ENCODE results near the gene TTLL5.

DNA sequence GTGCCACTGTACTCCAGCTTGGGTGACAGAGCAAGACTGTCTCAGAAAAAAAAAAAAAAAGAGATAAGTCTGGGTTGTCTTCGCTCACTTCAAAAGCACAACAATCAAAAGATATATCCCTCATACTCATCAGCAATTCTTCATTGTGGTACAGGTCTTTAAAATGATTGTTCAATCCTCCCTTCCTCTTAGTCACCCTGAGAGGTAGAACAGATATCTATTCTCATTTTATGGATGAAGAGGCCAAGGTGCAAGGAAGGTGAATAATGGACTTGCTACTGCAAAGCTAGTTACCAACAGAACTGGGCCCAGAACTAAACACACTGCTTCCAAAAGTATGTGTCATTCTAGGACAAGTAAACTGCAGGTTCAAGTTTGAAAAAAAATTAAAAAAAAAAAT, 7.5 kb upstream of the TTLL5 start:
- TF ChIP-seq, protein P1, sequence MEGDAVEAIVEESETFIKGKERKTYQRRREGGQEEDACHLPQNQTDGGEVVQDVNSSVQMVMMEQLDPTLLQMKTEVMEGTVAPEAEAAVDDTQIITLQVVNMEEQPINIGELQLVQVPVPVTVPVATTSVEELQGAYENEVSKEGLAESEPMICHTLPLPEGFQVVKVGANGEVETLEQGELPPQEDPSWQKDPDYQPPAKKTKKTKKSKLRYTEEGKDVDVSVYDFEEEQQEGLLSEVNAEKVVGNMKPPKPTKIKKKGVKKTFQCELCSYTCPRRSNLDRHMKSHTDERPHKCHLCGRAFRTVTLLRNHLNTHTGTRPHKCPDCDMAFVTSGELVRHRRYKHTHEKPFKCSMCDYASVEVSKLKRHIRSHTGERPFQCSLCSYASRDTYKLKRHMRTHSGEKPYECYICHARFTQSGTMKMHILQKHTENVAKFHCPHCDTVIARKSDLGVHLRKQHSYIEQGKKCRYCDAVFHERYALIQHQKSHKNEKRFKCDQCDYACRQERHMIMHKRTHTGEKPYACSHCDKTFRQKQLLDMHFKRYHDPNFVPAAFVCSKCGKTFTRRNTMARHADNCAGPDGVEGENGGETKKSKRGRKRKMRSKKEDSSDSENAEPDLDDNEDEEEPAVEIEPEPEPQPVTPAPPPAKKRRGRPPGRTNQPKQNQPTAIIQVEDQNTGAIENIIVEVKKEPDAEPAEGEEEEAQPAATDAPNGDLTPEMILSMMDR (IDR thresholded peaks at IDR 0.05): no peak
- TF ChIP-seq NFIC (IDR thresholded peaks at IDR 0.05; ENCODE audit: borderline replicate concordance) (no peak), TAF1 (IDR thresholded peaks at IDR 0.05; ENCODE audit: borderline replicate concordance, low read depth, low read length) (no peak), POLR2AphosphoS5 (IDR thresholded peaks at IDR 0.05; ENCODE audit: low read depth, low read length) (no peak), NRF1 (IDR thresholded peaks at IDR 0.05; ENCODE audit: low read depth, low read length) (no peak), GATA2 (CRISPR knock-in tag; IDR thresholded peaks at IDR 0.05) (no peak), FOSL2 (IDR thresholded peaks at IDR 0.05; ENCODE audit: borderline replicate concordance, low read depth) (no peak), GABPA (IDR thresholded peaks at IDR 0.05; ENCODE audit: low read depth) (no peak)
- TF ChIP-seq, protein P2, sequence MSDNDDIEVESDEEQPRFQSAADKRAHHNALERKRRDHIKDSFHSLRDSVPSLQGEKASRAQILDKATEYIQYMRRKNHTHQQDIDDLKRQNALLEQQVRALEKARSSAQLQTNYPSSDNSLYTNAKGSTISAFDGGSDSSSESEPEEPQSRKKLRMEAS (IDR thresholded peaks at IDR 0.05; ENCODE audit: low read depth): no peak
- TF ChIP-seq, protein P3, sequence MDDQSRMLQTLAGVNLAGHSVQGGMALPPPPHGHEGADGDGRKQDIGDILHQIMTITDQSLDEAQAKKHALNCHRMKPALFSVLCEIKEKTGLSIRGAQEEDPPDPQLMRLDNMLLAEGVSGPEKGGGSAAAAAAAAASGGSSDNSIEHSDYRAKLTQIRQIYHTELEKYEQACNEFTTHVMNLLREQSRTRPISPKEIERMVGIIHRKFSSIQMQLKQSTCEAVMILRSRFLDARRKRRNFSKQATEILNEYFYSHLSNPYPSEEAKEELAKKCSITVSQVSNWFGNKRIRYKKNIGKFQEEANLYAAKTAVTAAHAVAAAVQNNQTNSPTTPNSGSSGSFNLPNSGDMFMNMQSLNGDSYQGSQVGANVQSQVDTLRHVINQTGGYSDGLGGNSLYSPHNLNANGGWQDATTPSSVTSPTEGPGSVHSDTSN (IDR thresholded peaks at IDR 0.05): no peak
- TF ChIP-seq, protein P4, sequence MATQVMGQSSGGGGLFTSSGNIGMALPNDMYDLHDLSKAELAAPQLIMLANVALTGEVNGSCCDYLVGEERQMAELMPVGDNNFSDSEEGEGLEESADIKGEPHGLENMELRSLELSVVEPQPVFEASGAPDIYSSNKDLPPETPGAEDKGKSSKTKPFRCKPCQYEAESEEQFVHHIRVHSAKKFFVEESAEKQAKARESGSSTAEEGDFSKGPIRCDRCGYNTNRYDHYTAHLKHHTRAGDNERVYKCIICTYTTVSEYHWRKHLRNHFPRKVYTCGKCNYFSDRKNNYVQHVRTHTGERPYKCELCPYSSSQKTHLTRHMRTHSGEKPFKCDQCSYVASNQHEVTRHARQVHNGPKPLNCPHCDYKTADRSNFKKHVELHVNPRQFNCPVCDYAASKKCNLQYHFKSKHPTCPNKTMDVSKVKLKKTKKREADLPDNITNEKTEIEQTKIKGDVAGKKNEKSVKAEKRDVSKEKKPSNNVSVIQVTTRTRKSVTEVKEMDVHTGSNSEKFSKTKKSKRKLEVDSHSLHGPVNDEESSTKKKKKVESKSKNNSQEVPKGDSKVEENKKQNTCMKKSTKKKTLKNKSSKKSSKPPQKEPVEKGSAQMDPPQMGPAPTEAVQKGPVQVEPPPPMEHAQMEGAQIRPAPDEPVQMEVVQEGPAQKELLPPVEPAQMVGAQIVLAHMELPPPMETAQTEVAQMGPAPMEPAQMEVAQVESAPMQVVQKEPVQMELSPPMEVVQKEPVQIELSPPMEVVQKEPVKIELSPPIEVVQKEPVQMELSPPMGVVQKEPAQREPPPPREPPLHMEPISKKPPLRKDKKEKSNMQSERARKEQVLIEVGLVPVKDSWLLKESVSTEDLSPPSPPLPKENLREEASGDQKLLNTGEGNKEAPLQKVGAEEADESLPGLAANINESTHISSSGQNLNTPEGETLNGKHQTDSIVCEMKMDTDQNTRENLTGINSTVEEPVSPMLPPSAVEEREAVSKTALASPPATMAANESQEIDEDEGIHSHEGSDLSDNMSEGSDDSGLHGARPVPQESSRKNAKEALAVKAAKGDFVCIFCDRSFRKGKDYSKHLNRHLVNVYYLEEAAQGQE (IDR thresholded peaks at IDR 0.05; ENCODE audit: low read depth, low read length): no peak

Data from SK-N-SH (cell line).